K562 (cell line): ENCODE measurements around the gene SLC38A2. TPM values are rescaled to one million over a fixed set of nuclear protein-coding genes. Genes with fewer than 3 reads are reported as not detected.

Experiments
- CBFA2T2 ChIP-seq: fragments of 450-650 bp; conservative IDR thresholded peaks from 2 replicates; pipeline ENCODE4 v1.6.1; 2017; ENCODE audit warnings: mild to moderate bottlenecking
- DACH1 ChIP-seq: fragments of 450-650 bp; IDR thresholded peaks from 2 replicates; pipeline ENCODE4 v1.6.1; 2018; ENCODE audit not compliant: partially characterized antibody
- E2F5 ChIP-seq: sonication (generic); formaldehyde crosslinking; IDR thresholded peaks from 2 replicates; pipeline ENCODE4 v1.8.0; 2022; ENCODE audit warnings: mild to moderate bottlenecking, missing genetic modification reagents
- EHMT2 ChIP-seq: fragments of 450-650 bp; IDR thresholded peaks from 2 replicates; pipeline ENCODE4 v1.6.1; 2018; ENCODE audit warnings: antibody characterized with exemption
- ELK1 ChIP-seq: sonication (generic); formaldehyde crosslinking; IDR thresholded peaks from 2 replicates; pipeline ENCODE4 v1.8.1; 2022; ENCODE audit warnings: missing genetic modification reagents
- HMG20B ChIP-seq: fragments of 250-450 bp; sonication (Bioruptor Pico); IDR thresholded peaks from 2 replicates; pipeline ENCODE4 v1.5.0; 2021; ENCODE audit warnings: mild to moderate bottlenecking
- IFI16 ChIP-seq: fragments of 250-450 bp; sonication (Bioruptor Pico); IDR thresholded peaks from 2 replicates; pipeline ENCODE4 v2.1.2; 2022; ENCODE audit warnings: mild to moderate bottlenecking, inconsistent platforms
- SNRNP70 ChIP-seq: fragments of 200-400 bp; formaldehyde crosslinking; optimal IDR thresholded peaks from 2 replicates; pipeline ENCODE3; 2017; ENCODE audit warnings: low read depth, low read length
- TSHZ1 ChIP-seq: fragments of 250-450 bp; sonication (Bioruptor Pico); IDR thresholded peaks from 2 replicates; pipeline ENCODE4 v1.4.0; 2020; ENCODE audit warnings: mild to moderate bottlenecking, moderate library complexity
- WHSC1 ChIP-seq: IDR thresholded peaks from one replicate; pipeline ENCODE4 v1.6.1; 2012; ENCODE audit warnings: low read length, control low read depth, inconsistent platforms
- ZBTB26 ChIP-seq: fragments of 450-650 bp; formaldehyde crosslinking; IDR thresholded peaks from 2 replicates; pipeline ENCODE4 v1.4.0; 2022; ENCODE audit warnings: missing genetic modification characterization
- ZFP30 ChIP-seq: fragments of 250-450 bp; sonication (Bioruptor Pico); IDR thresholded peaks from 2 replicates; pipeline ENCODE4 v1.8.0; 2022; ENCODE audit warnings: moderate library complexity, mild to moderate bottlenecking, inconsistent platforms, borderline replicate concordance
- ZKSCAN1 ChIP-seq: fragments of 150-350 bp; IDR thresholded peaks from 2 replicates; pipeline ENCODE4 v1.6.1; 2016; ENCODE audit warnings: low read depth, low read length
- ZNF212 ChIP-seq: fragments of 450-650 bp; formaldehyde crosslinking; IDR thresholded peaks from 2 replicates; pipeline ENCODE4 v1.4.0; 2020; ENCODE audit warnings: mild to moderate bottlenecking
- ZNF586 ChIP-seq: fragments of 450-650 bp; formaldehyde crosslinking; conservative IDR thresholded peaks from 2 replicates; pipeline ENCODE4 v1.4.0; 2020; ENCODE audit warnings: mild to moderate bottlenecking, moderate library complexity
- ZNF668 ChIP-seq: fragments of 250-450 bp; sonication (Bioruptor Pico); IDR thresholded peaks from 2 replicates; pipeline ENCODE4 v1.8.0; 2022; ENCODE audit warnings: mild to moderate bottlenecking, inconsistent platforms
- polyA plus RNA-seq, 8 experiments: library from polyadenylated mRNA; depleted of rRNA in 4 of 8; stranded (reverse) in 5 of 8; unstranded in 3 of 8; fragments of >200 nt; fragmentation: Nextera tagmentation in 2 of 8; fragmentation: Illumina TruSeq in 1 of 8; extraction: Ambion mirVana in 2 of 8; extraction: Trizol in 1 of 8; gene quantifications; 2 replicates each; pipeline versions ENCODE4 v1.2.1 to v1.2.3, GENCODE V29; 2011 to 2014; ENCODE audit warnings: inconsistent platforms in 1 of 8, missing spikeins in 1 of 8
- total RNA-seq, 7 experiments: library from RNA; depleted of rRNA in 6 of 7; stranded (reverse); fragments of >200 nt in 6 of 7; fragmentation: Illumina TruSeq in 2 of 7; extraction: Trizol in 2 of 7; gene quantifications; 2 replicates each; pipeline versions ENCODE4 v1.2.1 to v1.2.3, GENCODE V29; 2011 to 2021; ENCODE audit warnings: low replicate concordance in 1 of 7
- TF ChIP-seq, protein P1 (sequence below): sonication (generic); formaldehyde crosslinking; IDR thresholded peaks from 2 replicates; pipeline ENCODE4 v1.8.0; 2022; ENCODE audit warnings: mild to moderate bottlenecking, missing genetic modification reagents
- TF ChIP-seq, protein P2 (sequence below): fragments of 250-450 bp; sonication (Bioruptor Pico); IDR thresholded peaks from 2 replicates; pipeline ENCODE4 v1.5.0; 2022; ENCODE audit warnings: mild to moderate bottlenecking

SLC38A2 gene
- total and polyA plus RNA-seq, 9 of the 15 experiments (the other 6 are each of a cell fraction or from before 2014, with no cell fraction given): 98.7 to 292 (median 143) TPM

GRCh38 chr12:46372544-46373300 lies at the start of gene SLC38A2 (continued):
- TF ChIP-seq ZBTB26 (CRISPR knock-in tag): peak; percentile 44; the same call in 1 of the 2 replicates
- TF ChIP-seq HMG20B: no peak
- TF ChIP-seq IFI16 (CRISPR knock-in tag): no peak
- TF ChIP-seq CBFA2T2: no peak
- peak; percentile 50; the same call in 1 of the 2 replicates for TF ChIP-seq ZKSCAN1
- TF ChIP-seq, protein P1, sequence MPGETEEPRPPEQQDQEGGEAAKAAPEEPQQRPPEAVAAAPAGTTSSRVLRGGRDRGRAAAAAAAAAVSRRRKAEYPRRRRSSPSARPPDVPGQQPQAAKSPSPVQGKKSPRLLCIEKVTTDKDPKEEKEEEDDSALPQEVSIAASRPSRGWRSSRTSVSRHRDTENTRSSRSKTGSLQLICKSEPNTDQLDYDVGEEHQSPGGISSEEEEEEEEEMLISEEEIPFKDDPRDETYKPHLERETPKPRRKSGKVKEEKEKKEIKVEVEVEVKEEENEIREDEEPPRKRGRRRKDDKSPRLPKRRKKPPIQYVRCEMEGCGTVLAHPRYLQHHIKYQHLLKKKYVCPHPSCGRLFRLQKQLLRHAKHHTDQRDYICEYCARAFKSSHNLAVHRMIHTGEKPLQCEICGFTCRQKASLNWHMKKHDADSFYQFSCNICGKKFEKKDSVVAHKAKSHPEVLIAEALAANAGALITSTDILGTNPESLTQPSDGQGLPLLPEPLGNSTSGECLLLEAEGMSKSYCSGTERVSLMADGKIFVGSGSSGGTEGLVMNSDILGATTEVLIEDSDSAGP (CRISPR knock-in tag): no peak
- TF ChIP-seq EHMT2: no peak
- TF ChIP-seq TSHZ1 (CRISPR knock-in tag): no peak
- no peak for TF ChIP-seq ZNF586 (CRISPR knock-in tag)
- TF ChIP-seq, protein P2, sequence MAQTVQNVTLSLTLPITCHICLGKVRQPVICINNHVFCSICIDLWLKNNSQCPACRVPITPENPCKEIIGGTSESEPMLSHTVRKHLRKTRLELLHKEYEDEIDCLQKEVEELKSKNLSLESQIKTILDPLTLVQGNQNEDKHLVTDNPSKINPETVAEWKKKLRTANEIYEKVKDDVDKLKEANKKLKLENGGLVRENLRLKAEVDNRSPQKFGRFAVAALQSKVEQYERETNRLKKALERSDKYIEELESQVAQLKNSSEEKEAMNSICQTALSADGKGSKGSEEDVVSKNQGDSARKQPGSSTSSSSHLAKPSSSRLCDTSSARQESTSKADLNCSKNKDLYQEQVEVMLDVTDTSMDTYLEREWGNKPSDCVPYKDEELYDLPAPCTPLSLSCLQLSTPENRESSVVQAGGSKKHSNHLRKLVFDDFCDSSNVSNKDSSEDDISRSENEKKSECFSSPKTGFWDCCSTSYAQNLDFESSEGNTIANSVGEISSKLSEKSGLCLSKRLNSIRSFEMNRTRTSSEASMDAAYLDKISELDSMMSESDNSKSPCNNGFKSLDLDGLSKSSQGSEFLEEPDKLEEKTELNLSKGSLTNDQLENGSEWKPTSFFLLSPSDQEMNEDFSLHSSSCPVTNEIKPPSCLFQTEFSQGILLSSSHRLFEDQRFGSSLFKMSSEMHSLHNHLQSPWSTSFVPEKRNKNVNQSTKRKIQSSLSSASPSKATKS (CRISPR knock-in tag): no peak
- no peak for TF ChIP-seq WHSC1
- TF ChIP-seq DACH1: no peak
- 0 out of 2 replicates have a peak, but pooled peaks have one; percentile 10 for TF ChIP-seq ZNF668
- no peak for TF ChIP-seq ZNF212 (CRISPR knock-in tag)
- no peak for TF ChIP-seq SNRNP70
- no peak for TF ChIP-seq E2F5 (CRISPR knock-in tag)
- no peak for TF ChIP-seq ELK1 (CRISPR knock-in tag)
- no peak; the same call in 1 of the 2 replicates for TF ChIP-seq ZFP30 (CRISPR knock-in tag)
